ENCODE data around the gene PEAK1. TPM values are rescaled to one million over a fixed set of nuclear protein-coding genes. Genes with fewer than 3 reads are reported as not detected.

The PEAK1 gene
- total and polyA plus RNA-seq, 2 donors (not counting 3 experiments of a cell fraction or from before 2014, with no cell fraction given), result 17.9 to 91.9 TPM

- TF ChIP-seq POLR2A (IDR thresholded peaks at IDR 0.05; ENCODE audit: low read depth, low read length), result no peak
- TF ChIP-seq JUN (IDR thresholded peaks at IDR 0.05; ENCODE audit: borderline replicate concordance, insufficient read depth, insufficient read length, low read depth), result no peak
- TF ChIP-seq MYC (IDR thresholded peaks at IDR 0.05; ENCODE audit: low read depth, low read length), result no peak
- TF ChIP-seq GATA2 (IDR thresholded peaks at IDR 0.05; ENCODE audit: insufficient read depth, insufficient read length, low read depth, low read length), result no peak
- no peak for TF ChIP-seq CTCF (IDR thresholded peaks at IDR 0.05; ENCODE audit: extremely low read depth in 1 of 2, insufficient read depth in 1 of 2, low read depth in 1 of 2, low read length in 2 of 2)
- TF ChIP-seq EZH2 (IDR thresholded peaks at IDR 0.05; ENCODE audit: borderline replicate concordance, low read depth, low read length, severe bottlenecking), result no peak
- no peak for TF ChIP-seq FOS (IDR thresholded peaks at IDR 0.05; ENCODE audit: borderline replicate concordance, insufficient read depth, low read length)
- no peak for TF ChIP-seq POLR2AphosphoS5 (IDR thresholded peaks at IDR 0.05; ENCODE audit: insufficient read depth, low read depth, low read length)
- TF ChIP-seq MAX (IDR thresholded peaks at IDR 0.05; ENCODE audit: insufficient read depth, insufficient read length), result no peak
These were observed 10.4 kb downstream of the PEAK1 start for GRCh38 chr15:77409259-77410156.

More at GRCh38 chr15:77409259-77410156, 10.4 kb downstream of the PEAK1 start:
- no peaks in the 10 kb centered on the region for H3K36me3 ChIP-seq (ENCODE audit: control insufficient read depth in 2 of 2, extremely low read depth in 1 of 2, insufficient read depth in 2 of 2, low read length in 2 of 2)
- H3K27ac ChIP-seq (ENCODE audit: insufficient read depth, low read depth, low read length), result no peak overlapping the region
- ChIA-PET CTCF (interaction anchor here (1.0 to 1.3 kb wide), 4 partner anchors 22 to 88 kb away, joined by 3 to 5 read pairs (median 4); no protein-coding TSS in a partner anchor), POLR2A (no interaction called here)
- peaks cover 98% of the 10 kb centered on the region for H3K79me2 ChIP-seq (ENCODE audit: control insufficient read depth, insufficient read depth, low read length)
- H3K9me3 ChIP-seq (replicated peaks; ENCODE audit: control insufficient read depth, insufficient read depth, low read length), result no peaks in the 10 kb centered on the region
- no peak overlapping the region for H3K9ac ChIP-seq (replicated peaks; ENCODE audit: extremely low read depth, insufficient read depth, low read length)
- FAIRE-seq (no peak), DNase-seq (ENCODE audit: low read depth, low spot score) (no peak)
- no peak overlapping the region for H3K4me2 ChIP-seq (ENCODE audit: insufficient read depth, low read length)
- BruUV-seq (replicated peaks), result no TSS peak
- H4K20me1 ChIP-seq (replicated peaks; ENCODE audit: control insufficient read depth, extremely low read depth, insufficient read depth, low read length), result peaks cover 24% of the 10 kb centered on the region
- no peak overlapping the region for H2AFZ ChIP-seq (ENCODE audit: low read depth, low read length)
- dilution Hi-C loops (cut with MboI; ENCODE audit: extremely low pct_ligation_motif_present, low sequenced_read_pairs), result no loop called here
- no peaks in the 10 kb centered on the region for H3K27me3 ChIP-seq (ENCODE audit: control insufficient read depth in 2 of 2, insufficient read depth in 2 of 2, low read length in 2 of 2)
- H3K4me1 ChIP-seq (ENCODE audit: control insufficient read depth, extremely low read depth, insufficient read depth, low read length), result no peaks in the 10 kb centered on the region
- H3K4me3 ChIP-seq (replicated peaks in 1 of 3; ENCODE audit: insufficient read depth in 1 of 3, low read depth in 1 of 3, low read length in 3 of 3), result no peak overlapping the region
- intact Hi-C loops (cut with micrococcal nuclease), result loop anchor here (10.0 kb wide), 1 partner anchor 55 kb away; no protein-coding TSS in a partner anchor
- no peaks in the 10 kb centered on the region for H3K9me1 ChIP-seq (replicated peaks; ENCODE audit: control insufficient read depth, extremely low read depth, insufficient read depth, low read length)
